ENCODE measurements around the gene AIP.
A peak's percentile ranks its signal among the peaks of the same experiment; 100 is the strongest.
"Not testable (repeated sequence)": the region's sequence is repeated elsewhere in the genome, so short reads cannot be mapped to it uniquely, and the experiment has no call there.

Gene AIP

GRCh38 chr11:67507242-67507863 lies 24.5 kb downstream of the AIP start:
- no peak for FAIRE-seq
- DNase-seq (ENCODE audit: insufficient read length, low spot score): no peak
- no peak for TF ChIP-seq POLR2A (IDR thresholded peaks at IDR 0.05; ENCODE audit: low read depth, low read length)

GRCh38 chr11:67507864-67508485 lies 25.1 kb downstream of the AIP start, which contains the start of gene CDK2AP2:
Gene CDK2AP2, minus strand, starts transcription at chr11:67508162. Its CDS starts 80 bp downstream, at chr11:67508082.
- FAIRE-seq (no peak), DNase-seq (ENCODE audit: insufficient read length, low spot score) (peak; percentile 98)
- TF ChIP-seq POLR2A (IDR thresholded peaks at IDR 0.05; ENCODE audit: low read depth, low read length): peak; percentile 61; the same call in 1 of the 2 replicates

- peak; percentile 73 for TF ChIP-seq POLR2A (IDR thresholded peaks at IDR 0.05; ENCODE audit: low read depth, low read length)
- DNase-seq (ENCODE audit: insufficient read length, low spot score) (peak; percentile 94), FAIRE-seq (no peak)
Measured at GRCh38 chr11:67508486-67509121, 25.8 kb downstream of the AIP start.

GRCh38 chr11:67510023-67510345 lies 27.2 kb downstream of the AIP start:
- no peak for TF ChIP-seq POLR2A (IDR thresholded peaks at IDR 0.05; ENCODE audit: low read depth, low read length)
- no peak for FAIRE-seq
- no peak for DNase-seq (ENCODE audit: insufficient read length, low spot score)

GRCh38 chr11:67511558-67511957 lies 28.7 kb downstream of the AIP start:
- not testable (repeated sequence) for FAIRE-seq; DNase-seq (ENCODE audit: insufficient read length, low spot score)

- FAIRE-seq: no peak
- TF ChIP-seq POLR2A (IDR thresholded peaks at IDR 0.05; ENCODE audit: low read depth, low read length): no peak
- no peak for DNase-seq (ENCODE audit: insufficient read length, low spot score)
Measured at GRCh38 chr11:67514116-67514515, 31.3 kb downstream of the AIP start.

- no peak for DNase-seq (ENCODE audit: insufficient read length, low spot score)
- no peak for TF ChIP-seq POLR2A (IDR thresholded peaks at IDR 0.05; ENCODE audit: low read depth, low read length)
- FAIRE-seq: no peak
Measured at GRCh38 chr11:67516806-67517205, 34.0 kb downstream of the AIP start.

GRCh38 chr11:67517784-67518552 lies 35.1 kb downstream of the AIP start:
- no peak for TF ChIP-seq POLR2A (IDR thresholded peaks at IDR 0.05; ENCODE audit: low read depth, low read length)
- no peak for DNase-seq (ENCODE audit: insufficient read length, low spot score)
- no peak for FAIRE-seq

- no peak for DNase-seq (ENCODE audit: insufficient read length, low spot score)
- FAIRE-seq: no peak
- TF ChIP-seq POLR2A (IDR thresholded peaks at IDR 0.05; ENCODE audit: low read depth, low read length): no peak
Measured at GRCh38 chr11:67519726-67520125, 36.9 kb downstream of the AIP start.

- no peak for TF ChIP-seq POLR2A (IDR thresholded peaks at IDR 0.05; ENCODE audit: low read depth, low read length)
- DNase-seq (ENCODE audit: insufficient read length, low spot score) (no peak), FAIRE-seq (no peak)
Measured at GRCh38 chr11:67520856-67521824, 38.3 kb downstream of the AIP start.

- no peak for FAIRE-seq
Measured at GRCh38 chr11:67521924-67522323, 39.1 kb downstream of the AIP start.

GRCh38 chr11:67522338-67522737 lies 39.5 kb downstream of the AIP start:
- no peak for TF ChIP-seq POLR2A (IDR thresholded peaks at IDR 0.05; ENCODE audit: low read depth, low read length)
- FAIRE-seq (no peak), DNase-seq (ENCODE audit: insufficient read length, low spot score) (no peak)

More at GRCh38 chr11:67521924-67522323, 39.1 kb downstream of the AIP start:
- TF ChIP-seq POLR2A (IDR thresholded peaks at IDR 0.05; ENCODE audit: low read depth, low read length): no peak
- no peak for DNase-seq (ENCODE audit: insufficient read length, low spot score)

- FAIRE-seq (no peak), DNase-seq (ENCODE audit: insufficient read length, low spot score) (no peak)
- no peak for TF ChIP-seq POLR2A (IDR thresholded peaks at IDR 0.05; ENCODE audit: low read depth, low read length)
Measured at GRCh38 chr11:67522844-67523555, 40.2 kb downstream of the AIP start, which contains the start of gene CABP2. Gene CABP2, minus strand, starts transcription at chr11:67523446. Its CDS starts 120 bp downstream, at chr11:67523326.

Data from H54 (cell line).